ENCODE measurements around the gene UBE2Q1.

Gene UBE2Q1

GRCh38 chr1:154501423-154502065, 56.9 kb downstream of the UBE2Q1 start:
- DNase-seq: no peak

GRCh38 chr1:154500533-154500932, 57.9 kb downstream of the UBE2Q1 start:
- no peak for DNase-seq

GRCh38 chr1:154499446-154499845, 59.0 kb downstream of the UBE2Q1 start:
- no peak for DNase-seq
